ENCODE measurements around the gene NUP153.

- no peak for TF ChIP-seq CTCF (IDR thresholded peaks at IDR 0.05; ENCODE audit: low read depth, low read length, poor library complexity, severe bottlenecking)
- TF ChIP-seq EZH2phosphoT487 (IDR thresholded peaks at IDR 0.05; ENCODE audit: borderline replicate concordance, low read length): no peak
Measured at GRCh38 chr6:17725083-17725482, 18.4 kb upstream of the NUP153 start.

Measured in DOHH2 (cell line).